NCI-H2107 treated with DMSO at 0.1 percent for 48 hours (cell line): ENCODE data around the gene INO80.
"Not testable (repeated sequence)": the region's sequence is repeated elsewhere in the genome, so short reads cannot be mapped to it uniquely, and the experiment has no call there.

Experiments
- DNase-seq: peaks from one replicate; lab custom pipeline; 2025; ENCODE audit not compliant: unreplicated experiment; lab: John Stamatoyannopoulos, UW

The INO80 gene

DNA sequence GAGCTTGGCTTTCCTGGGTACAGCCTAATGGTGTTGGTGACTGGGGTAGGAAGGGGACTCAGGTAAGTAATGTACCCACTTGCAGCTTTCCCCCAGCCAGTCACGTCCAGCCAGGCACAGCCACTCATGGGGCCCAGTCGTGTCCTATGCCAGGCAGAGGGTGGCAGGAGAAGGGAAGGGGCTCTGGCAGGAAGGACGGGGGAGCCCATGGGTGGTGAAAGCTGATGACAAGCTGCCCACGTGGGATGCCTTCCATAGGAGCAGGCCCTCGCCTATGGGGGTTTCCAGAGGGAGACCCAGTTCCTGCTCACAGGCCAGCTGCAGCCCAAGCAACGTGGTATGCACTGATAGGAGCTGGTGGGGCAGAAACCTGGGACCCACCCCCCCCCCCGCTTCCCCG is 152.1 kb downstream of the INO80 start:
- no peak for DNase-seq

DNA sequence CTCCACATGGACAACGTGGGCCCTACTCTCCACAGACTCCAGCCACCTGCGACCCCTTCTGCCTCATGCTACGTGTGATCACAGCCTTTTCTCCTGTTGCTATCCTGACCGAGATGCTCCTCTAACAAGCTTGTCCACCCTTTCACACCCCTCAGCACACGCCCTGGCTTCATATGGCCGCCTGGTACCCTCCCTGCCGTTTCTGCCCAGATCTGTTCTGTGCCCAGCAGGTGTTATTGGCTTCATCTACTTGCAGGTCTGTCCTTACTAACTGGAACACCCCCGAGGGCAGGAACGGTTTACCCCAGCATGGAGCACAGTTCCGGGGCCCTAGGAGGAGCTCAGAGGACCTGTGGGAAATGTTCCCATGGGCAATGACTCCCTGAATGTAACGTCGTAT is 152.9 kb downstream of the INO80 start:
- no peak for DNase-seq

DNA sequence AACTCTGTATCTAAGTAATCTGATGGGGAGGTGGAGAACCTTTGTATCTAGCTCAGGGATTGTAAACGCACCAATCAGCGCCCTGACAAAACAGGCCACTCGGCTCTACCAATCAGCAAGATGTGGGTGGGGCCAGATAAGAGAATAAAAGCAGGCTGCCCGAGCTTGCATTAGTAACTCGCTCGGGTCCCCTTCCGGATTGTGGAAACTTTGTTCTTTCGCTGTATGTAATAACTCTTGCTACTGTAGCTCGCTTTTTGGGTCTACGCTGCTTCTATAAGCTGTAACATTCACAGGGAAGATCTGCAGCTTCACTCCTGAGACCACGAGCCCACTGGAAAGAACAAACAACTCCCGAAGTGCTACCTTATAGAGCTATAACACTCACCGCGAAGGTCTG is 153.8 kb downstream of the INO80 start:
- DNase-seq: not testable (repeated sequence)

DNA sequence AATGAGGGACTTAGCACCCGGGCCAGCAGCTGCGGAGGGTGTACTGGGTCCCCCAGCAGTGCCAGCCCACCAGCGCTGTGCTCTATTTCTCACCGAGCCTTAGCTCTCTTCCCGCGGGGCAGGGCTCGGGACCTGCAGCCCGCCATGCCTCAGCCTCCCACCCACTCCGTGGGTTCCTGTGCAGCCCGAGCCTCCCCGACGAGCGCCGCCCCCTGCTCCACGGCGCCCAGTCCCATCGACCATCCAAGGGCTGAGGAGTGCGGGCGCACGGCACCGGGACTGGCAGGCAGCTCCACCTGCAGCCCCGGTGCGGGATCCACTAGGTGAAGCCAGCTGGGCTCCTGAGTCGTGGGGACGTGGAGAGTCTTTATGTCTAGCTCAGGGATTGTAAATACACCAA is 154.3 kb downstream of the INO80 start:
- DNase-seq: not testable (repeated sequence)

DNA sequence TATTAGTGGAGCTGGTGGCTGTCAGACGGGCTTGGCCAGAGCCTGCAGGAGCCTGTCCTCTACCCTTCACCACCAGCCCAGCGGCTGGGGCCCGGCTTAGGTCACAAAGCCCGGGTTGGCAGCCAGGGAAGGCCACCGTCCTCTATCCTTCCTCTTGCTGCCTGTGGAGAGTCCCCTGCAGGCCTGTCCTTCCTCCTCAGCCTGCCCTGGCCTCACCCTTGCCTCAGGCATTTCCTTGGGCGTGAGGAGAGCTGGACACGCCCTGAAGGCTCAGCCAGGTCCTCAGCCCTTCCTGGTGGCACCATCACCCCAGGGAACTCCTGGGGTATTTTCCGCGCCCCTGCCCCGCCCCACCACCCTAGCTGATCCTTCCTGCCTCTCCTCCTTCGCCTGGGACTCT is 155.2 kb downstream of the INO80 start:
- DNase-seq: no peak

DNA sequence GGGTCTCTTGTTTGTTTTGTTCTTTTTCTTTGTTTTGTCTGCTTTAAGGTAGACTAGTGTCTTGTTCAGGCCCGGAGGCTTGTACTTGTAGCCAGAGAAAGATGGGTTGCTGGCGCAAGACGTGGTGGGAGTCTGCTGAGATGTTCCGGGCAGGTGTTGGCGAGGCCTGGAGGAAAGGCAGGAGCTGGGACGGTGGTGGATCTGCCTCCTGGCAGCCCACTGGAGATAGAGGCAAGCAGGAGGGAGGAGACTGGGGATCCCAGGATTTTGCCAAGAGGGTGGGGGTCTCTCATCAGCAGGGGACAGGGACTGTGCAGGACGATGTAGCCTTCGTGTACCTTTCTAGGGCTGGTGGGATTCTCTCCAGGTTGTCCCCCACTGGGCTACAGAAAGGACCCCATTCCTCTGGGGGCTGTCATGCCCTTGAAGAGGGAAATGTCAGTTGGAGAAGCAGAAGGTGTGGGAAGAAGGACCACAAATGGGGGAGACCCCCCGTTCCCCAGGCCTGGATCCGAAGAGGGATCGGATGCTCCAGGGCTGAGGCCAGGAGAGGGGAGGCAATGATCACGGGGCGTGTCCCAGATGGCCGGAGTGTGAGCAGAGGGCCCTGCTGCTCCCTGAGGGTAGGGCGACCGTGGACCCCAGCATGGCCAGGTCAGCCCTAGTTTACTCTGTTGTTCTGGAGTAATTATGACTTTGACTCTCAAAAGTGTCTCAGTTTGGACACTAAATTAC is 155.8 kb downstream of the INO80 start:
- no peak for DNase-seq

DNA sequence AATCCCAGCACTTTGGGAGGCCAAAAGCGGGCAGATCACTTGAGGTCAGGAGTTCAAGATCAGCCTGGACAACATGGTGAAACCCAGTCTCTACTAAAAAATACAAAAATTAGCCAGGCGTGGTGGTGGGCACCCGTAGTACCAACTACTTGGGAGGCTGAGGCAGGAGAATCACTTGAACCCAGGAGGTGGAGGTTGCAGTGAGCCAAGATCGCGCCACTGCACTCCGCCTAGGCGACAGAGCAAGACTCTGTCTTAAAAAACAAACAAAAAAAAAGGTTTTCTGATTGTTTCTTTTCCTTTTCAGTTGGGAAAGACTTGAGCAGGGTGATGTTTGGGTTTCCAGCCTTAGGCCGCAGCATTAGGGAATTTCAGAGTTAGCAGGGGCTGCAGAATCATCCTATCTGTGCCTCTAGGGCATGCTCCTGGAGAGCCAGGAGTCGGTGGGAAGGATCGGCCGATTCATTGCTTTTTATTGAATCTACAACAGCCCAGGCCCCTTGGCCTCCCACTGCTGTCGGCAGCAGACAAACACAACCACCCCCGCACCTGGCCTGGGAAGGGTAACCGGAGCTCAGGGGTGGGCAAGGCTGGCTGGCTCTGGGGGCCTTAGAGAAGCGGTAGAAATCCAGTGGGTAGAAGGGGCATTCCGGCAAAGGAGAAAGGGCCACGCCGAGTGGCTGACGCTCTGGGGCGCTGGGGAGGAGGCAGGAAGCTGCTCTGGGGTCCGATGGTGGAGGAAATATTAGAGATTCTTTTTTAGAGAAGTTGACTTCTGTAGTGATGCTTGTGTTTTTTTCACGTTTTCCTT is 156.5 kb downstream of the INO80 start:
- no peak for DNase-seq

DNA sequence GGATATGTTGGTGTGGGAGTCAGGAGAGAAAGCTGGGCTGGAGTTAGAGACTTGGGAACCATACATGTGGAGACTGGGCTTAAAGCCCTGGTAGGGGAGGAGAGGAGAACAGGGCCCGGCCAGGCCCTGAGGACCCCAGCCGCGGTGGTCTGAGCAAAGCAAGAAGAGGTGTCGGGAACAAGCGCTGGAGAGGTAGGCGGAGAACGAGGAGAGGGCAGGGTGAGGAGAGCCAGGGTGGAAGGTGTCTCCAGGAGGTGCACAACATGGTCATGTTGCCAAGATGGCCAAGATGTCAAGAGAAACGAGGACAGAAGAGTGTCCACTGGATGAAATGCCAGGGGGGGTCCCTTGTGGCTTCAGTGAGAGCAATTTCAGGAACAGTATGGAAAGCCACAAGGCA is 157.4 kb downstream of the INO80 start:
- DNase-seq: no peak

DNA sequence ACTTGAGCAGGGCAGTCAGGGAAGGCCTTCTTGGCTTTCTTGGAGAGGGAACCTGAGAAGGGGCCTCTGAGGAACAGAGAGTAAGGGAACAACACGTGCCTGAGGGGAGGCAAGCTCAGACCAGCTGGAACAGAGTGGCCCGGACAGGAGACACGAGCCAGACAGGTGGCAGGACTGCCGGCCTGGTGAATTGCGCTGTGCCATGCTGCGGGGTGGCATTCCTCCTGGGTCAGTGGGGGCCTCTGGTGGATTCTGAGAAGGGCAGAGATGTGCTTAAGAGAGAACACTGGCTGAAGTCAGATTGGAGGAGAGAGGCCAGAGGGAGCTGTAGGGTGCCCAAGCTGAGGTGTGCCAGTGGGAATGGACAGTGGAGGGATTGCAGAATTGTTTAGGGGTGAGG is 157.9 kb downstream of the INO80 start:
- no peak for DNase-seq

DNA sequence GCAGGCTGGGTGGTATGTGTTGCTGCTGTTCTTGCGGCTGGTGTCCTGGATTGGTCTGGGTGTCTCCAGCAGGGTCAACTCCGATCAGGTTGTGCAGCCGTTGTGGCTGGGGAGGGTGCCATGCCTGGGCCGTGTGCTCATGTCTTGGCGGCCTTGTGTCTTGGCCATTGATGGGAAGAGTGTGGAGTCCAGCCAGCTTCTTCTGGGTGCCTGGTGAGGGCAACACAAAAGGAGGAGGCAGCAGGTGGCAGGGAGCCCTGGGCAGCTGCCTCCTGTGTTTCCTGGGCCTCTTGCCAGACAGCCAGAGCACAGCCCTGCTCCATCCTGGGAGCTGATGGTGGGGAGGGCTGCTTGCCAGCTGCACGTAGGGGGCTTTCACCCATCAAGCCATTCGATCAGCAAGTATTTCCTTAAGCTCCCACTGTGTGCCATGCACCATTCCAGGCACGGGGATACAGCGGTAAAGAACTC is 158.5 kb downstream of the INO80 start:
- no peak for DNase-seq

DNA sequence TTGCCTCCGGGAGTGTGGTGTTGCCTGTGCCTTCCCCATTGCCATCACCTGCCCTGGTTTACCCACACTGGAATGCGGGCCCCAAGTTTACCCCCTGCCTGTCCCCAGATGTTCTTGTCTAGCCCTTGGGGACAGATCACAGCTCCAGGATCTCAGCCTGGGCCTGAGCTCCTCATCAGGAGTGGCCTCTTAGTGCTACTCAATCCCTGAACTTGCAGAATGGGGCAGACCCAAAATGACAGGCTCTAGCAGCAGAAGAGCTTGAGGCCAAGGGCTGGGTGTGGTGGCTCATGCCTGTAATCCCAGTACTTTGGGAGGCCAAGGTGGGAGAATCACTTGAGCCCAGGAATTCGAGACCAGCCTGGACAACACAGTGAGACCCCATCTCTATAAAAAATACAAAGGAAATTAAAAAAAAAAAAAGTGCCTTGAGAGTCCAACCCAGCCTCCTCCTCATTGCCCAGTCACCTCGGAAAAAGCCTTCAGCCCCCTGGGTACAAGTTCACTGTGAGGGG is 159.0 kb downstream of the INO80 start:
- no peak for DNase-seq

DNA sequence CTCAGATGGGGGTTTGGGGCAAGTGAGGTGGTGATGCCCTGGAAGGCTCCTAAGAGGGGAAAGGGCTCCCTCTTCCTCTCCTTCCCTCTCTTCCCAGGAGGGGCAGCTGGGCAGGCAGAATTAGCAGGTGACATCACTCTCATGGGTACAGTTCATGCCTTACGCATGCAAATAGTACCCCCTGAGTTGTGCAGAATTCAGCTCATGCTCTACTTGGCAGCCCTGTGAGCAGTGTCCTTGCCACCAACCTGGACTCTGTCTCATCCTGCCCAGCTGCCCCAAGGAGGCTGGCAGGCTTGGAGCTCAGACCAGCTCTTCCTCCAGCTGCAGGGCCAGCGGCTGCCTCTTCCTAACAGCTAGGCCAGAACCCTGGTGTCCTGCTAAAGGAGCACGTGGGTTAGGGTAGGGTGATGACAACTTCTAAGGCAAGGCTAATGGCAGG is 159.5 kb downstream of the INO80 start:
- no peak for DNase-seq

DNA sequence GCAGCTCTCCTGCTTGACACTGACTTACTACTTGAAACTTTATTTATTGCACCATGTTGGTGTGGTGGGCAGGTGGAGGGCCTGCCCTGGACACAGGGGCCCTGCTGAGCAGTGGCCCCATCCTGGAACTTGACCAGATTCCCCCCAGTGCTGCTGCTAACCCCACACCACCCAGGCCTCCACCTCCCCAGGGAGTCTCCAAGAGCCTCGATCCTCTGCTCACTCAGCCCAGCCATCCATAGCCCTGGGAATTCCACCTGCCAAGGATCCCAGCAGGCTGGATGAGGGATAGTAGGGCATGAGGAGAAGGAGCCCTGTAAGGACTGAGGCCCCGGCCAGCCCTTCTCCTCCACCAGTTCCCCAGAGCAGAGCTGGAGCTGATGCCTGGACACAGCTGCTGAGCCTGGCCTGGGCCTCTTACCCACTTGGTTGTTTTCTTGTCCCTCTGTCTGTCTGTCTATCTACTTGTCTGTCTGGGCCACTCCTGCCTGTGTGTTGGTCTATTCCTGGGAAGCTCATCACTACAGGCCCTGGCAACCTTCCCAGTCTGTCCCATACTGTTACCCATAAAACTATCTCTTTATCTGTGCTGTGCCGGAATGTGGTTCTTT is 160.0 kb downstream of the INO80 start:
- DNase-seq: no peak

DNA sequence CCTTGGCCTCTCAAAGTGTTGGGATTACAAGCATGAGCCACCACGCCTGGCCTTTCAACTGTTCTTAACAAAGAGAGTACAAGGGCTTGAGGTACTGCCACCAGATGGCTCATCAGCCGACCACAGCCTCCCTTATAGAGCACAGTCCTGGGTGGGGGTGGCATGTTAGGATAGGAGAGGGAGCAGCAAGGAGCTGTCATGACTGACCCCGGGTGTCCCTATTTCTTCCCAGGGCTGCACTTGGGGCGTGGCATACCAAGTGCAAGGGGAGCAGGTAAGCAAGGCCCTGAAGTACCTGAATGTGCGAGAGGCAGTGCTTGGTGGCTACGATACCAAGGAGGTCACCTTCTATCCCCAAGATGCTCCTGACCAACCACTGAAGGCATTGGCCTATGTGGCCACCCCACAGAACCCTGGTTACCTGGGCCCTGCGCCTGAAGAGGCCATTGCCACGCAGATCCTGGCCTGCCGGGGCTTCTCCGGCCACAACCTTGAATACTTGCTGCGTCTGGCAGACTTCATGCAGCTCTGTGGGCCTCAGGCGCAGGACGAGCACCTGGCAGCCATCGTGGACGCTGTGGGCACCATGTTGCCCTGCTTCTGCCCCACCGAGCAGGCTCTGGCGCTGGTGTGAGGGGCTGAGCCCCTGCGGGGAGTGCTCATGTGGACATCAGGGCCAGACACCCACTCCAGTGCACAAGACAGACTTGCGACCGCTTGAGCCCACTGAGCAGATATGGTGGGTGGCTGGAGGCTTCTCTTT is 160.8 kb downstream of the INO80 start:
- no peak for DNase-seq

DNA sequence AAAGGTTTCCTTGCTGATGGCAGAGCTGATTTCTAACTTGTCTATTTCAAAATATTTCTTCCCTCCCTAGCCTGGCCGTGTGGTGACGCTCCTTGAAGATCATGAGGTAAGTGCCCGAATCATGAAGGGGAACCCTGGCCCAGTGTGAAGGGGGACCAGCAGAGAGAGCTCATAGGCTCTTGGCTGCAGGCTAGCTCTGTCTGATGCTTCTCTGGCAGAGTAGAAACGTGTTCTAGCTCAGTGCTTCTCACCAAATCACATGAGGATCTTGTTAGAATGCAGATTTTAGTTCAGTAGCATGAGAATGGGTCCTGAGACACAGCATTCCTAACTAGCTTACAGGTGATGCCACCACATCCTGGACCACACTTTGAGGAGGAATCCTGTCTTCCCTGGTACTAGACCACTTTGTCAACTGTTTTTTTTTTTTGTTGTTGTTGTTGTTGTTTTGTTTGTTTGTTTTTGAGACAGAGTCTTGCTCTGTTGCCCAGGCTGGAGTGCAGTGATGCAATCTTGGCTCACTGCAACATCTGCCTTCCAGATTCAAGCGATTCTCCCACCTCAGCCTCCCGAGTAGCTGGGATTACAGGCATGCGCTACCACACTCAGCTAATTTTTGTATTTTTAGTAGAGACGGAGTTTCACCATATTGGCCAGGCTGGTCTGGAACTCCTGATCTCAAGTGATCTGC is 161.8 kb downstream of the INO80 start:
- not testable (repeated sequence) for DNase-seq

DNA sequence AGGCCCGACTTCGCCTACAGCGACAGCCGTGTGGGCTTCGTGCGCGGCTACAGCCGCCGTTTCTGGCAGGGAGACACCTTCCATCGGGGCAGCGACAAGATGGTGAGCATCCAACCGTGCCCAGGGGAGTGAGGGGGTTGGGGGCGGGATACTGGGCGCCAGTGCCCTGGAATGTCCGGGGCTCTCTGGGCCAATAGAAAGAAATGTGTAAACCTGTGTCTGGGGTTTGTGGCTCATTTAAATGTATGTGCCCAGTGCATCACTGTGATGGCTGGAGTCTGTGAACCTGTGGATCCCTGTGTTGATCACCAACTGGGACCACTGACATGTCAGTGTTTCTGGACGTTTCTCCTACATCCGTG is 162.4 kb downstream of the INO80 start:
- DNase-seq: no peak

DNA sequence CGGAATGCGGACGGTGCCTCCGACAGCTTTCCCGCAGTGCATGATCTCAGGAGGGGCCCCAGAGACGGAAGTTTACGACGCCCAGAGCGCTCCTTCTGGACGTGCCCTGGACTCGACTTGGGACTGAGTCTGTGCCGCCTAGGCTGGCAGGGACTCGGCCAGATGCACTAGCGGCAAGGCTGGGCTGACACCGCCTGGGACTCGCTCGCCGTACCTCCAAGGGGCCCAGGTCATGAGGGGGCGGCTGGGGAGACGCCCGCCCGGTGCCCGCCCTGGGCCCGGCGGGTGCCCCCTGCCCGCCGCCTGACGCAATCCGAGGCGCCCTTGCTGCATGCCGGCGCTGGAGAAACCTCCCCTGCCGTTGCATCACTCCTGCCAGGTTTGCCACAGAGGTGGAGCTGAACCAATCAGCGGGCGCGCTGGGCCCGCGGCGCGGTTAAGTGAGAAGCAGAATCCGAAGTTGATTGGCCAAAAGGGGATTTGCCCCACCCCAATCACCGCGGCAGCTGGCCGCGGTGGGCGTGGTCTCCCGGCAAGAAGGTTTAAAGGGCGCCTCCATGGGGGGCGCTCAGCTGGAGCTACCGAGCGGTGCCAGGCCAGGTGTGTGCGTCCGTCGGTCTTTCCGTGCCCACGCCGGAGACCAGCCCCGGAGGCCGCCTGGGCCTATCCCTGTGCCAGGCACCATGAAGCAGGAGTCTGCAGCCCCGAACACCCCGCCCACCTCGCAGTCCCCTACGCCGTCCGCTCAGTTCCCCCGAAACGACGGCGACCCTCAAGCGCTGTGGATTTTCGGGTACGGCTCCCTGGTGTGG is 163.0 kb downstream of the INO80 start, which contains the start of gene CHAC1:
TSS of gene CHAC1 (plus strand) at position 571 of the 812 bp plus-strand sequence. CDS start at position 684, 113 bp downstream.
- peak; percentile 83 for DNase-seq

DNA sequence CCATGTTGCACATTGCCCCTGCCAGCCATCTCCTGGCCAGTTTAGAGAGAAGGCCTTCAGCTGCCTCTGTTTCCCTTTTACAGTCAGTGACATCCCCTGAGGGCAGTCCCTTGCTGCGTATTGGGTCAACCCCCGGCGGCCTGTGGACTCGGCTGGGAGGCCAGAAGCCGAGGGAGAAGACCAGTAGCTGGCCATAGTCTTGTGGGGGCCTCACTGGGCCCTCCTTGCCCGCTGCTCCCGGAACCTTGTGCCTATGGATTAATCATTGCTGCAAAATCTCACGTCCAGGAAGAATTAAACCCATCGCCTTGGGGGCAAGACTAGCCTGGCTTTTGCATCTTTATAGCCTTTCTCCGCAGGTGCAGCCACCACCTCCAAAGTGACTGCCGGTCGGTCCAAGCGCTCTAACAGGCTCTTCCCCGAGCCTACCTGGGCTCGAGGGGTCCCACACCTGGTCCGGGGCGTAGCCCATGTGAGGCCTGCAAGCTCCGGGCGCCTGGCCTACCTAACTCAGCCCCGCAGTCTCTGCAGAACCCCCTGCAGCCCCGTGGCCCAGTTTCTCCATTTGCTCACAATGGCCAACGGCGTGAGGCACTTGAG is 163.7 kb downstream of the INO80 start:
- no peak for DNase-seq

DNA sequence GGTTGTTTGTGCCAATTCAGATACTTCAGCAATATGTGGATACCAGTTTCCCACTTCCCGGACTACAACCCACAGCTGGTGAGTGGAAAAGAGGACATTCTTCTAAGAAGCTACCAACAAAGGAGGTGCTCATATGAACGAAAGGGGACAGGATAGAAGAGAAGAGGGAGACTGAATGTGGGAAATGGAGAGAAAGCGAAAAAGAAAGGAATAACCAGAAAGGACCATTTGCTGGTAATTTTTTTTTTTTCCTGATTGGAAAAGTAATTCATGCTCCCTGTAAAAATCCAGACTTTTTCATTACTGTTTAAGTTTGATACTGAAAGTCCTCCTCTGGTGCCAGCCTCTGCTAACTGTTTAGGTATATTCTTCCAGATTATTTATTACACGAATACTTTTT is 164.3 kb downstream of the INO80 start:
- no peak for DNase-seq
